ENCODE measurements around the gene SLC29A2. TPM values are rescaled to one million over a fixed set of nuclear protein-coding genes. Genes with fewer than 3 reads are reported as not detected.
A peak's percentile ranks its signal among the peaks of the same experiment; 100 is the strongest.

The SLC29A2 gene
- total RNA-seq, 1 donor, result under 0.01 TPM

DNA sequence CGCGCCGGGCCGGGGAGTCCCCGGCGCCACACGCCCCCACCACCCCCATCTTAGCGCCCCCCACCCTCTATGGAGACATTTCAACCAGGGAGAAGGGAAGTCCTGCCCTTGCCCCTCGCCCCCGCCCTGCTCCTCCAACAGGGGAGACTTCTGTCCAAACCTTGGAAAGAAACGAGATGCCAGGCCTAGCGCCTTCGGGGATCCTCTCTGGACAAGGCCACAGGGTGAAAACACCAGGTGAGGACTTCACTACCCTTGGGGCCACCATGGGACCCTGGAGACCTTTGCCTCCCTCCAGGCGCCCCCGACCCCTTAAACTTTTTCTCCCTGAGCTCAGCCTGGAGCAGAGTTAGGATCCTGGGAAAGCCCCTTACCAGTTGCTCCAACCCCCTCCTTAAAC lies 37.7 kb upstream of the SLC29A2 start:
- H3K4me2 ChIP-seq (ENCODE audit: insufficient read depth, low read length), result peak overlapping the region; percentile 27

DNA sequence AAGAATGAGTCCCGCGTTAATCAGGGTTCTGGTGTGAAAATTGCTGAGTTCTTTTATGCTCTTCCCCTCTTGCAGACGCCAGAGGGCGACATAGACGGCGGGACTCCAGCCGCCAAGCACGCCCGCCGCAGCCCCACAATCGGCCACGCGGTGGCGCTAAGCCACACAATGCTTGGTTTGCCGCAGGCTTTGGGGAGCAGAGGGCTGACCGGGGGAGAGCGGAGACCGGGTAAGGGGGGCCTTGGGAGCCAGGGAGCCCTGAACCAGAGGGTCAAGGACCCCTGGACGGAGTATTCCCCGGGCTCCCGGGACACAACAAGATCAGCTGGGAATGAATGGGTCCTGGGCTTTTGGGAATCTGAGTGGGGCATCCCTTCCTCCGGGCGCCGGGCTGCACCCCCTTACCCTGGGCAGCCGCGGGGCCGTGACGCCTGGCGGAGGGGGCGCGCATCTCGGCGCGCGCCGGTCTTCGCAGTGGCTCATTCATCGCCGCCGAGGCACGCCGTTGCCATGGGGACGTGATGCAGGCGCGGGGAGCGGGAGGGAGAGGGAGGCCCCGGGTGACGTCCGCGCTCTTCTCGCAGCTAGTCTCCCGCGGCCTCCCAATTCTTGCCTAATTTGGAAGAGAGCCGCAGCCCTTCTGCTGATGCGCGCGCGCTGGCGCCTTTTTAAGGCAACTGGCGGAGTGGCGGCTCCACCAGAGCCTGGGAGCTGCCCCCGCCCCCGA lies 37.1 kb upstream of the SLC29A2 start:
- Histone ChIP-seq H4K20me1 (ENCODE audit: insufficient read depth, low read length) (no peaks in the 10 kb centered on the region), H3K79me2 (ENCODE audit: insufficient read depth, low read length) (no peaks in the 10 kb centered on the region), H3K27ac (ENCODE audit: low read depth, low read length) (peak overlapping the region; percentile 54), H3K27me3 (ENCODE audit: insufficient read depth, low read length) (peaks cover 23% of the 10 kb centered on the region), H3K9me3 (ENCODE audit: low read depth, low read length) (no peaks in the 10 kb centered on the region), H3K4me1 (ENCODE audit: insufficient read depth, low read length) (no peaks in the 10 kb centered on the region), H3K4me3 (ENCODE audit: insufficient read depth, low read length) (peak overlapping the region; percentile 68), H3K4me2 (ENCODE audit: insufficient read depth, low read length) (peak overlapping the region; percentile 77), H3K36me3 (ENCODE audit: insufficient read depth, low read length) (no peaks in the 10 kb centered on the region), H2AFZ (ENCODE audit: low read length) (peak overlapping the region; percentile 56)
- DNase-seq (ENCODE audit: insufficient read length, low spot score, missing footprints), result peak; percentile 100
- TF ChIP-seq, protein P1, sequence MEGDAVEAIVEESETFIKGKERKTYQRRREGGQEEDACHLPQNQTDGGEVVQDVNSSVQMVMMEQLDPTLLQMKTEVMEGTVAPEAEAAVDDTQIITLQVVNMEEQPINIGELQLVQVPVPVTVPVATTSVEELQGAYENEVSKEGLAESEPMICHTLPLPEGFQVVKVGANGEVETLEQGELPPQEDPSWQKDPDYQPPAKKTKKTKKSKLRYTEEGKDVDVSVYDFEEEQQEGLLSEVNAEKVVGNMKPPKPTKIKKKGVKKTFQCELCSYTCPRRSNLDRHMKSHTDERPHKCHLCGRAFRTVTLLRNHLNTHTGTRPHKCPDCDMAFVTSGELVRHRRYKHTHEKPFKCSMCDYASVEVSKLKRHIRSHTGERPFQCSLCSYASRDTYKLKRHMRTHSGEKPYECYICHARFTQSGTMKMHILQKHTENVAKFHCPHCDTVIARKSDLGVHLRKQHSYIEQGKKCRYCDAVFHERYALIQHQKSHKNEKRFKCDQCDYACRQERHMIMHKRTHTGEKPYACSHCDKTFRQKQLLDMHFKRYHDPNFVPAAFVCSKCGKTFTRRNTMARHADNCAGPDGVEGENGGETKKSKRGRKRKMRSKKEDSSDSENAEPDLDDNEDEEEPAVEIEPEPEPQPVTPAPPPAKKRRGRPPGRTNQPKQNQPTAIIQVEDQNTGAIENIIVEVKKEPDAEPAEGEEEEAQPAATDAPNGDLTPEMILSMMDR (IDR thresholded peaks at IDR 0.05; ENCODE audit: extremely low read depth, low read depth, low read length), result peak; percentile 100

More for the DNA sequence above, 37.7 kb upstream of the SLC29A2 start:
- no peaks in the 10 kb centered on the region for H3K79me2 ChIP-seq (ENCODE audit: insufficient read depth, low read length)
- no peaks in the 10 kb centered on the region for H3K36me3 ChIP-seq (ENCODE audit: insufficient read depth, low read length)
- H3K27ac ChIP-seq (ENCODE audit: low read depth, low read length), result no peak overlapping the region
- H4K20me1 ChIP-seq (ENCODE audit: insufficient read depth, low read length), result no peaks in the 10 kb centered on the region
- H3K4me1 ChIP-seq (ENCODE audit: insufficient read depth, low read length), result no peaks in the 10 kb centered on the region
- no peak overlapping the region for H2AFZ ChIP-seq (ENCODE audit: low read length)
- TF ChIP-seq, protein P1 (IDR thresholded peaks at IDR 0.05; ENCODE audit: extremely low read depth, low read depth, low read length), result no peak
- H3K27me3 ChIP-seq (ENCODE audit: insufficient read depth, low read length), result peaks cover 18% of the 10 kb centered on the region
- H3K9me3 ChIP-seq (ENCODE audit: low read depth, low read length), result no peaks in the 10 kb centered on the region
- DNase-seq (ENCODE audit: insufficient read length, low spot score, missing footprints), result peak; percentile 83
- H3K4me3 ChIP-seq (ENCODE audit: insufficient read depth, low read length), result peak overlapping the region; percentile 68

DNA sequence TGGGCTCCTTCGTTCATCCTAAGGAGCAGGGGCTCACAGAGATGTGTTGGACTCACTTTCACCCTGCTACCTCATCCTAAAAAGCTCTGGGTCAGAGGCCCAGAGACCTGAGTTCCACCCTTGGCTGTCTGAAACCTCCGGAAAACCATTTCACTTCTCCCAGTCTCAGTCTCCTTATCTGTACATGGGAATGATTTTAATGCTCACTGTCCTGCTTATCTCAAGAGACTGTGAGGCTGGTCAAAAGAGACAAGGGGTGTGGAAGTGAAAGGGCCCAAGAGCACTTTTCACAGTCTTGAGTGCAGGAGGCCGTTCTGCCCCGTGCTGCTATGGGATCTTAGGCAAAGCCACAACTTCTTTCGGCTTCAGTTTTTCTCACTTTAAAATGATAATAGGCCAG lies 36.1 kb upstream of the SLC29A2 start:
- H3K4me1 ChIP-seq (ENCODE audit: insufficient read depth, low read length), result no peaks in the 10 kb centered on the region
- no peak overlapping the region for H2AFZ ChIP-seq (ENCODE audit: low read length)
- no peaks in the 10 kb centered on the region for H3K9me3 ChIP-seq (ENCODE audit: low read depth, low read length)

DNA sequence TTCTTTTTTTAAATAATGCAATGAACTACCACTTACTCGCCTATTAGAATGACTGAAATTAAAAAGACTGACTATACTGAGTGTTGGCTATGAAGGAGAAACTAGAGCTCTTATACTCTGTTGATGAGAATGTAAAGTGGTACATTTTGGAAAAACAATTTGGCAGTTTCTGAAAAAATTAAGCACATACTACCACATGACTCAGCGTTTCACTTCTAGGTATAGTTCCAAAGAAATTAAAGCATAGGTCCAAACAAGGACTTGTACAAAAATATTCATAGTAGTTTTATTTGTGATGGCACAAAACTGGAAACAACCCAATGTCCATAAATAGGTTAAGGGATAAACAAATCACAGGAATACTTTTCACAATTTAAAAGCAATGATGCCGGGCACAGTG lies 22.4 kb upstream of the SLC29A2 start:
- Histone ChIP-seq H3K9me3 (ENCODE audit: low read depth, low read length) (no peaks in the 10 kb centered on the region), H2AFZ (ENCODE audit: low read length) (no peak overlapping the region), H3K79me2 (ENCODE audit: insufficient read depth, low read length) (no peaks in the 10 kb centered on the region), H3K27ac (ENCODE audit: low read depth, low read length) (no peak overlapping the region), H3K36me3 (ENCODE audit: insufficient read depth, low read length) (no peaks in the 10 kb centered on the region), H4K20me1 (ENCODE audit: insufficient read depth, low read length) (no peaks in the 10 kb centered on the region), H3K4me3 (ENCODE audit: insufficient read depth, low read length) (no peak overlapping the region), H3K4me1 (ENCODE audit: insufficient read depth, low read length) (no peaks in the 10 kb centered on the region), H3K4me2 (ENCODE audit: insufficient read depth, low read length) (no peak overlapping the region), H3K27me3 (ENCODE audit: insufficient read depth, low read length) (peaks cover 7% of the 10 kb centered on the region)
- DNase-seq (ENCODE audit: insufficient read length, low spot score, missing footprints), result peak; percentile 71
- TF ChIP-seq, protein P1 (IDR thresholded peaks at IDR 0.05; ENCODE audit: extremely low read depth, low read depth, low read length), result no peak

More for the DNA sequence above, 36.1 kb upstream of the SLC29A2 start:
- TF ChIP-seq, protein P1 (IDR thresholded peaks at IDR 0.05; ENCODE audit: extremely low read depth, low read depth, low read length), result no peak
- peaks cover 33% of the 10 kb centered on the region for H3K27me3 ChIP-seq (ENCODE audit: insufficient read depth, low read length)
- no peak overlapping the region for H3K4me2 ChIP-seq (ENCODE audit: insufficient read depth, low read length)
- no peaks in the 10 kb centered on the region for H3K79me2 ChIP-seq (ENCODE audit: insufficient read depth, low read length)
- no peaks in the 10 kb centered on the region for H3K36me3 ChIP-seq (ENCODE audit: insufficient read depth, low read length)
- no peaks in the 10 kb centered on the region for H4K20me1 ChIP-seq (ENCODE audit: insufficient read depth, low read length)
- H3K4me3 ChIP-seq (ENCODE audit: insufficient read depth, low read length), result no peak overlapping the region
- no peak overlapping the region for H3K27ac ChIP-seq (ENCODE audit: low read depth, low read length)
- no peak for DNase-seq (ENCODE audit: insufficient read length, low spot score, missing footprints)
